Thyroid gland (tissue), 4 donors: ENCODE data around the gene TXNL4A.

Source experiments
- CTCF ChIP-seq, 6 experiments: fragments of 200-600 bp in 3 of 6; fragments of 450-650 bp in 3 of 6; sonication (generic) in 3 of 6; IDR thresholded peaks; one replicate each; pipeline ENCODE4 v1.5.1; 2016 to 2019; ENCODE audit warnings: antibody characterized with exemption in 6 of 6, mild to moderate bottlenecking in 2 of 6, inconsistent platforms in 1 of 6, moderate library complexity in 1 of 6
- POLR2A ChIP-seq, 2 donors: fragments of 450-650 bp; IDR thresholded peaks; one replicate each; pipeline ENCODE4 v1.6.1; 2017; ENCODE audit warnings: antibody characterized with exemption in 2 of 2, mild to moderate bottlenecking in 2 of 2, moderate library complexity in 1 of 2

- no peak for TF ChIP-seq POLR2A (IDR thresholded peaks at IDR 0.05)
- TF ChIP-seq CTCF (IDR thresholded peaks at IDR 0.05), result no peak
These were observed 32.9 kb downstream of the TXNL4A start for GRCh38 chr18:79955302-79956075.
